Stimulated activated CD4-positive, alpha-beta T cell treated with anti-CD3 and anti-CD28 coated beads, Interleukin-4, amount 100 ng/mL, for 4 hours (primary cell): ENCODE results near the gene SLC25A29.
"Not testable (repeated sequence)": the region's sequence is repeated elsewhere in the genome, so short reads cannot be mapped to it uniquely, and the experiment has no call there.

ENCODE experiments used
- DNase-seq, 2 experiments: peaks; one replicate each; pipeline ENCODE4 v3.0.0-alpha.2; 2020

SLC25A29 gene

DNA sequence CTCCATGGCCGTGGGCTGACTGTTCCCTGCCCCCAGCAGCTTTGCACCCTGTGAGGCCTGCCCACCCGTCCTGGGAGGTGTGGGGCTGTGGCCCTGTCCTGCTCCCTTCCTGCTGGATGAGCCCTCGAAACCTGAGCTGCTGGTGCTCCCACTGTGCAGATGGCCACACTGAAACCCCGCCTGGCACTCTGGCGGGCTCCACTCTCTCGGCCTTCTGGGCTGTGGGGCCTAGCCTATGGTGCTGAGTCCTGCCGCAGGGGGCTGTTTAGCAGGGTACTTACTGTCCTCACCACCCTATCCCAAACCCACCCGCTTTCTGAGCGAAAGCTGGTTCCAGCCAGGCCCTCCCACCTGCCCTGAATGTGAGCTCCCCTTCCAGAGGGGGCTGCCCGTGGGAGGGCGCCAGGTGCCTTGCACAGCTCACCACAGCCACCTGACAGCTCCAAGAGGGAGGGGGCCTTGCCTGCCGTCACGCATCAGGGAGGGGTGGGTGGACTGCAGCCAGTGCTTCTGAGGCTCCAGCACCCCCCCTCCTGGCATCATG, 24.2 kb upstream of the SLC25A29 start:
- no peak for DNase-seq

DNA sequence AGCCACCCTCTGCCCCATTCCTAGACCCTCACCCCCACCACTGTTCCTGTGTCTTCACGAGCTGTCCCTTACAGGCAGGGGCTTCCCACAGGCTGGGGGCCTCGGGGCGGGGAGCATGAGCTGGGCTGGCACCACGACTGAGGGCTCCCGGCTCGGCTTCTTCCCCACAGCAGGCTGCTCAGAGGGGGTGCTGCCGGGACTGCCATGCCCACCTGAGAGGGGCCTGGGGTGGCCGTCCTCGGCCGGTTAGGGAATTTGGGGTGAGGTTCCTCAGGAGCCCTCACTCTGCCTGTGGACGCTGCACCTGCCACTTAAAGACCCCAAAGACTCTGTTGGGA, 23.7 kb upstream of the SLC25A29 start:
- DNase-seq, result no peak

DNA sequence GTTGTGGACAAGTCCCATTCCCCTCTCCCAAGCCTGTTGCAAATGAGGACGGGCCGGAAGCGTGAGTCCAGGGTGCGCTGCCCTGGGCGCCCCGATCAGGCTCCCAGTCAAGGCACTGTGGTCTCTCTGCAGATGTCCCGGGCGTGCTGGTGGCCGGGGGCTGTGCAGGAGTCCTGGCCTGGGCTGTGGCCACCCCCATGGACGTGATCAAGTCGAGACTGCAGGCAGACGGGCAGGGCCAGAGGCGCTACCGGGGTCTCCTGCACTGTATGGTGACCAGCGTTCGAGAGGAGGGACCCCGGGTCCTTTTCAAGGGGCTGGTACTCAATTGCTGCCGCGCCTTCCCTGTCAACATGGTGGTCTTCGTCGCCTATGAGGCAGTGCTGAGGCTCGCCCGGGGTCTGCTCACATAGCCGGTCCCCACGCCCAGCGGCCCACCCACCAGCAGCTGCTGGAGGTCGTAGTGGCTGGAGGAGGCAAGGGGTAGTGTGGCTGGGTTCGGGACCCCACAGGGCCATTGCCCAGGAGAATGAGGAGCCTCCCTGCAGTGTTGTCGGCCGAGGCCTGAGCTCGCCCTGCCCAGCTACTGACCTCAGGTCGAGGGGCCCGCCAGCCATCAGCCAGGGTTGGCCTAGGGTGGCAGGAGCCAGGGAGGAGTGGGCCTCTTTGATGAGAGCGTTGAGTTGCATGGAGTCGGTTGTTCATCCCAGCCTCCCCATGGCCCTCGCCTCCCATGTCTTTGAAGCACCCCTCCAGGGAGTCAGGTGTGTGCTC, 23.2 kb upstream of the SLC25A29 start:
- DNase-seq, result no peak

DNA sequence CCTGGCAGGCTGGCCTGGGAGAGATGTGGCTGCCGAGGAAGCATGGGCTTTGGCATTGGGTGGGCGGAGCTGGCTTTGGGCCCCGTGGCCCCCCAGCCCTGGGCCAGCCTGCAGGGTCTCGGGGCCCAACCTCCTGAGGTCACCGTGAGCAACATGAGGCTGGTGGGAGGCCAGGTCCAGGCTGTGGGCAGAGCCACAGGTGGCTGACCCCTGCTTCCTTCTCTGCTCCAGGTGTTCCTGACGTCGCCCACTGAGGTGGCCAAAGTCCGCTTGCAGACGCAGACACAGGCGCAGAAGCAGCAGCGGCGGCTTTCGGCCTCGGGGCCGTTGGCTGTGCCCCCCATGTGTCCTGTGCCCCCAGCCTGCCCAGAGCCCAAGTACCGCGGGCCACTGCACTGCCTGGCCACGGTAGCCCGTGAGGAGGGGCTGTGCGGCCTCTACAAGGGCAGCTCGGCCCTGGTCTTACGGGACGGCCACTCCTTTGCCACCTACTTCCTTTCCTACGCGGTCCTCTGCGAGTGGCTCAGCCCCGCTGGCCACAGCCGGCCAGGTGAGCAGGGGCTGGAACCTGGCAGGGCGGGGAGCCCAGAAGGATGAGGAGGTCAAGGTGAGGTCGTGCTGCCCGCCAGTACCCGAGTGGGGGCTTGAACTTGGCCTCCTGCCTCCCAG, 22.4 kb upstream of the SLC25A29 start:
- no peak for DNase-seq

DNA sequence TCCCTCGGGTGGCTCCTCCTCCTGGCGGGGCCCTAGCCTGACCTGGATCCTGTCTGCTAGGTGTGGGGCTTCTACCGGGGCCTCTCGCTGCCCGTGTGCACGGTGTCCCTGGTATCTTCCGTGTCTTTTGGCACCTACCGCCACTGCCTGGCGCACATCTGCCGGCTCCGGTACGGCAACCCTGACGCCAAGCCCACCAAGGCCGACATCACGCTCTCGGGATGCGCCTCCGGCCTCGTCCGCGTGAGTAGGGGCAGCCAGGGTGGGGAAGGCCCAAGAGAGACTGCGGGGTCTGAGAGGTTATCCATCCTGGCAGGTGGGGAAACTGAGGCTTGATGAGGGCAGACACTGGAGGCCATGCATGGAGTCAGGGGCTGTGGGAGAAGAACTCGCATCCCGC, 20.9 kb upstream of the SLC25A29 start:
- DNase-seq, result no peak

DNA sequence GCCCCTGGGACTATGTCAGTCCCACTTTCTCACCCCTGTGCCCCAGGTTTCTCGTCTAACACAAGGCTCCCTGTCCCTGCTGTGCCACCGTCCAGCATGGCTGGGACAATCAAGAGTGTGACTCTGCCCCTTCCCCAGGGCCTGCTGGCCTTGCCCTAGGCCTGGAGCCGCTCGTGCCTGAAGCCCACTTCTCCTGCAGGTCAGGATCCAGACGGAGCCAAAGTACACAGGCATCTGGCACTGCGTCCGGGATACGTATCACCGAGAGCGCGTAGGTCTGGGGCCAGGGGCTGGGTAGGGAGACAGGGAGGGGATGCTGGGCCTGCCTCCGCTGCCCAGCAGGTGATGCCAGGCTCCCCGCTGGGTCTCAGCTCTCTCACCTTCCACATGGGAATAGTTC, 19.7 kb upstream of the SLC25A29 start:
- DNase-seq, result no peak

DNA sequence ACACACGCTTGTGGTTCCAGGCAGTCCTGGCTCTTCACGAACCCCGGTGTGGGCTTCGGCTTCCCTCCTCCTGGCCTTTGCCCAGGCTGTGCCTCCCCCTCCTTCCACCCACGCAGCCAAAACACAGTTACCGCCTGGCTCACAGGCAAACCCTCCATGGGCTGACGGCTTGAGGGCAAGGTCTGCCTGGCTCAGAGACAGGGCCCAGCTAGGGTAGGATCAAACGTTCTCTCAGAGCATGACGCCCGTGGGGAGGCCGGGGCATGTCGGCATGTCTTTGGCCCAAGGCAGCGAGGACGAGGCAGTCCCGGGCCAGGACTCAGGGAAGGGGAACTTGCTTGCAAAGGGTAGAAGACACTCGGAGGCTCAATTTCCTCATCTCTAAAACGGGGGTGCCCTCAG, 19.0 kb upstream of the SLC25A29 start:
- DNase-seq, result no peak

DNA sequence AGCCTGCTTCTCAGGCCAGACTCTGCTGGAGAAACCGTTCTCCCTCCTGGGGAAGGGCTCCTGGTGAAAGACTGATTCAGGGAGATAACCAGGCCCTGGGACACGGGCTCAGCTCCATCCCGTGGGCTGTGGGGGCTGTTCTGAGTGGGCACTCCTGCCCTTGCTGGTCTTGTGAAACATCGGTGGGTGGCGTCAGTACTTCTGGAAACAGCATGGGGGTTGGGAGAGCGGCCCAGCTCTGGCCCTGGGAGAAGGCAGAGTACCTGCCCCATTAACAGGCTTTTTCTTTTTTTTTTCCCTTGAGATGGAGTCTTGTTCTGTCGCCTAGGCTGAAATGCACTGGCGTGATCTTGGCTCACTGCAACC, 17.7 kb upstream of the SLC25A29 start:
- no peak for DNase-seq

DNA sequence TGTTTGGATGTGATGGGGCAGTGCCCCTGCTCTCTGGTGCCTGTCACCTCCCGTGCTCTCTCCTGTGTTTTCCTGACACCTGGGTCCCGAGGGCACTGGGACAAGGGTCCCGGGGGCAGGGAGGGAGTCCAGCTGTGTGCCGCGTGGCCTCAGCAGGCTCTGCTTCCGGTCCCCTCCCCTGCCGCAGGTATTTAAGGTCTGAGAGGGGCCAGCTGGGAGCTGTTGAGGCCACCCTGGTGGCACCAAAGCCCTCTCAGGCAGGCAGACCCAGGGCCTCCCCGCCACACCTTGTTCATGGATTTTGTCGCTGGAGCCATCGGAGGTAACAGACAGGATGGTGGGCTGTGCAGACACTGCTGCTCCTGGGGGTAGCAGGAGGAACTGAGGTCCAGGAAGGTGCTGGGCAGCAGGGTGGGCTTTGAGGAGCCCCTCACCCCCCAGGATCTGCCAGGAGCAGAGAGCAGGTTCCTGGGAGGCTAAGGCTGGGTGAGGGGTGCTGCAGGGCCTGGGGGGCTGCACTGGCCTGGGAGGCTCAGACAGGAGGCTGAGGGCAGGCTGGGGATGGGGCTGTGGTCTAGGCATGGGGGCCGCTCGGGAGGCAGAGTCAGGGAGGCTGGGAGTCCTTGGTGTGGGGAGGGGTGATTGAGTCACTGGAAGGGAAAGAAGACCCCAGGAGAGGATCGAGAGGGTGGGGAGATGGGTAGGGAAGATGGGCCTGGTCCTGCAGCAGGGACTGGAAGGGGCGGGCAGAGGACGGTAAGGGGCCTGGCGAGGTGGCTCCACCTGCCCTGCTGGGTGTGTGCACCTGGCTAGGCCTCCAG, 17.1 kb upstream of the SLC25A29 start, which contains the start of gene SLC25A47:
Gene SLC25A47 (plus strand): TSS at position 219 of the 821 bp plus-strand sequence. CDS start 76 bp downstream, at position 295.
- DNase-seq, result no peak

DNA sequence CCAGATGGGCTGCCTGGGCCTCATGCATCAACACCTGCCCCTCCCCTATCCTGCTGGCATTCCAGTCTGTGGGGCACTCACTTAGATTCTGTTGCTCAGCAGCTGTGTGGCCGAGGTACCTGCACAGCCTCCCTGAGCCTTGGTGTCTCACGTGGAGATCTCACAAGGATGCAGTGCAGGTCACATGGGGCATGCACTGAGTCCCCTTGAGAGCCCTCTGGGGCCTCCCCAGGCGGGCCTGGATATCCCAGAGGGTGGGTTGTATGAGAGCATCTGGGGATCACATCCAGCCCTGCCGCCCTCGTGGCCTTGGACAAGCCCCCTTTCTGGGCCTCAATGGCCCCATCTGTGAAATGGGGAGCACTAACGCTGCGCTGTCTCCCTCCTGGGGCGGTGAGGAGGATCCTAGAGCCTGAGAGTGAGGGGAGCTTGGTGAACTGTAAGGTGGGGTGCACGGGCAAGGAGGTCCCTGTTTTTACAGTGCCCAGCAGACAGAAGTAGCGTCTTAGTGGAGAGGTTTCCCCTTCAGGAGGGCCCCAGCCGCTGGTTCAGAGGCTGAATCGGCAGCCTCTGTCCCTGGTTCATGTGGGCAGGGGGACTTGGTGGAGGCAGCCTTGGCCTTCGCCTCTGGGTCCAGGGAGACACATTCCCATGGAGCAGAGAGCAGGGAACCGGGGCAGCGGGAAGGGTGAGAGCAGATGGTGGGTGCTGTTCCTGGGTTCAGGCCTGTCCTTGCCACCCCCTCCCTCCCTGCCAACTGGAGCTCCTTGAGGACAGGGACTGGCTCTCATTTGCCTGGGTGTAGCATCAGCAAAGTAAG, 16.1 kb upstream of the SLC25A29 start:
- DNase-seq, result no peak

DNA sequence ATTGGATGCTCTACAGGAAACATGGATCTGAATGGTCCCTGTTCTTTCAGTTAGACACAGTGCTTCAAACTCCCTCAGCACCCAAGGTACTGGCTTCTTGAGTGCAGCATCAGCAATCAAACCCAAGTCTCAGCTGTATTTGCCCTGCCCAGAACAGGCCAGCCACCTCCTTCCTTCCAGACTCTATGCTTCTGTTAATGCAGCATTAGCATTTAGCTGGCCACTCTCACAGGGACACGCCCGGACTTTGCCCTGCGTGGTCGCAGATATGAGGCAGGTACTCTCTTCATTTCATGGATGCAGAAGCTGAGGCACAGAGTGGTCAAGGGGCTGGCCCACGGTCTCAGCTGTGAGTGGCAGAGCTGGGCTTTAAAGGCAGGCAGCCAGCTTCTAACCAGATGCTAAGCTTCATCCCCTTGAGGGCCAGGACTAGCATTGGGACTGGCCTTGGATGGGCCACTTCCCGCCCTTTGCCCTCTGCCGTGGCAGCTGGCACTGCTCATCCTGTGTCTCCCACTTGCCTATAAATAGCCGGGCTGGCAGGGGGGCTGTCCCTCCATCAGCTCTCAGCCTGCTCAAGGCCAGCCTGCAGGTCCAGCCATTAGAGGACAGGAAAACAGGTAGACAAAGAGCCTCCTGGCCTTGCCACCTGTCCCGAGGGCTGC, 15.4 kb upstream of the SLC25A29 start:
- no peak for DNase-seq

DNA sequence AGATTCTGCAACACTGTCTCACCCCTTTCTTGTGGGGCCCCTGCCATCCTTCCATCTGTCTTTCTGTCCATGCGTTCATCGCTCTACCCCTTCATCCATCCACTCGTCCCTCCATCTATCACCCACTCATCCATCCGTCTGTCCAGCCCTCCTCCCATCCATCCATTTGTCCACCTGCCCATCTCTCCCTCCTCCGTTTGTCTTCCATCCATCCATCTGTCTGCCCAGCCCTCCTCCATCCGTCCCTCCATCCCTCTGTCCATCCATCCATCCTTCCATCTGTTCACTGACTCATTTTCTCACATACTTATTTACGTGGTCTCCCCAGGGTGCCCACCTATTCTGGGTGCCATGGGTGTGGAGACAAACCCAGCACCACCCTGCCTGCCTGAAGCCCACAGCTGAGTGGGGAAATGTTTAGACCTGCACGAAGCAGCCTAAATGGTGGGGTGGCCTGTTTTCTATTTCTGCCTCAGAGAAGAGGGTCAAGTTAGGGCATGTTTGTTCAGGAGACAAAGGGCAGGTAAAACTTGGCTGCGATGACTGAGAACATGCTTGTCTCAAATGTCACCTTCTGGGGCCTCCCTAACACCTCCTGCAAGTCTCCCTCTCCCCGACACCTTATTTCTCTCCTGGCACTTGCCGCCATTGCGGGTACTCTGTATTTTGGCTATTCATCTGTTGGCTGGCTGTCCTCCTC, 14.1 kb upstream of the SLC25A29 start:
- DNase-seq, result no peak

DNA sequence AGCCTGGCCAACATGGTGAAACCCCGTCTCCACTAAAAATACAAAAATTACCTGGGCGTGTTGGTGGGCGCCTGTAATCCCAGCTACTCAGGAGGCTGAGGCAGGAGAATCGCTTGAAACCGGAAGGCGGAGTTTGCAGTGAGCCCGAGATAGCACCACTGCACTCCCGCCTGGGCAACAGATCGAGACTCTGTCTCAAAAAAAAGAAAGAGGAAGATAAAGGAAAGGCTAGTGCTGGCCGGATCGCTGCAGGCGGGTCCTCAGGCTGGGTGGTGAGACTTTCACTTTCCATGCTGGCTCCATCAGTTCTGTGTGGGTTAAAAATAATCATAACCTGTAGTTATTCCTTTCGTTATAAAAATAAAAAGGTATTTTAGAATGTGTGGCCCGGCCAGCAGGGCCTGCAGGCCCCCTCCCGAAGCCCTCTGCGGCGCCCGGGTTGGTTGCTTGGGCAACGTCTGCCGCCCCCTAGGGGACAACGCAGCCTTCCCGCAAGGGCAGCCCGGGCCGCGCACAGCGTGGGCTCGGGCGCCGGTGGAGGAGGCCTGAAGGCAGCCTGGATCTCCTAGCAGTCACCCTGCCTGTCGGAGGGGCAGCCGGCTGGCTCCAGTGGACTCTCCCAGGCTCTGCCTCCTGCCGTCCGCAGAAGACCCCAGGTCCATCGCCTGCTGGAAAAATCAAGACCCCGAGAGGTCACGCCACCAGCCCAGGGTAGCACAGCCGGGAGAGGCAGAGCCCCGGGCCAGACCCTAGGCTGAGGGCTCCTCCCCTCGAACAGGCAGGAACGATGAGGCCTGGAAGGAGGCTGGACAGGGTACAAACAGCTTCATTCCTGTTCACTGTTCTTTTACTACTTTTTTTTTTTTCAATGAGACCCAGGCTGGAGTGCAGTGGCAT, 11.9 kb upstream of the SLC25A29 start:
- peak; percentile 59 to 66 for DNase-seq

DNA sequence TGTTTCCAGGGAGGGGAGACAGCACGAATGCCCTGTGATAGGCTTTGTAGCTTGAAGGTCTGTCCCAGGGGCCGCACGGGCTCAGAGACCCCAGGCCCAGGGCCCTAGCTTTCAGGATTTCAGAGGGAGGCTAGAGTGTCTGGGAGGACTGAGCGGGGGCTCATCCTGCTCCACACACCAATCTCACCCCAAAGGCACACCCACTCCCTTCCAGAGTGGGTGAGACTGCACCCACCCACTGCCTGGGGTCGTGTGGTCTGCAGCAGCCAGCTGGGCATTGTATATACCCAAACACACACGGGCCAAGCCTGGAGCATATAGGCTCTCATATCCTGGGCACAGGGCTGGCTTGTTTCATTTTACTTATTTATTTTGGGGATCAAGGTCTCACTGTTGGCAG, 11.1 kb upstream of the SLC25A29 start:
- DNase-seq, result no peak

DNA sequence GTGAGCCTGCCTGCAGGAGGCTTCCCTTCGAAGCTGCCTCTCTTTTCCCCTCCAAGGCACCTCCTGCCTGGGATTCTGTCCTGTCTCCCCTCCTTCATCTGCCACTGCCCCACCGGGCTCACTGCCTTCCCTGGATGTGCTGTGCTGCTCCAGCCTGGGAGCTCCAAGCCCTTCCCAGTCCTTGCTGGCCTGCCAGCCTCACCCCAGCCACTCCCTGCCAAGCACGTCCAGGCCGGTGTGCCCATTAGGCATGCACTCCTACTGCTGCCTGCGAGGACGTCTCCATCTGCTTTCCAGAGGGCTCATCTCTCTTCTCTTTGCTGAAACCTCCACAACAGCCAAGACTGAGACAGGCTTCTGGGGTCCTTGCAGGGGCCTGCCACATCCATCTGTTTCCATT, 8.5 kb upstream of the SLC25A29 start:
- DNase-seq, result no peak

DNA sequence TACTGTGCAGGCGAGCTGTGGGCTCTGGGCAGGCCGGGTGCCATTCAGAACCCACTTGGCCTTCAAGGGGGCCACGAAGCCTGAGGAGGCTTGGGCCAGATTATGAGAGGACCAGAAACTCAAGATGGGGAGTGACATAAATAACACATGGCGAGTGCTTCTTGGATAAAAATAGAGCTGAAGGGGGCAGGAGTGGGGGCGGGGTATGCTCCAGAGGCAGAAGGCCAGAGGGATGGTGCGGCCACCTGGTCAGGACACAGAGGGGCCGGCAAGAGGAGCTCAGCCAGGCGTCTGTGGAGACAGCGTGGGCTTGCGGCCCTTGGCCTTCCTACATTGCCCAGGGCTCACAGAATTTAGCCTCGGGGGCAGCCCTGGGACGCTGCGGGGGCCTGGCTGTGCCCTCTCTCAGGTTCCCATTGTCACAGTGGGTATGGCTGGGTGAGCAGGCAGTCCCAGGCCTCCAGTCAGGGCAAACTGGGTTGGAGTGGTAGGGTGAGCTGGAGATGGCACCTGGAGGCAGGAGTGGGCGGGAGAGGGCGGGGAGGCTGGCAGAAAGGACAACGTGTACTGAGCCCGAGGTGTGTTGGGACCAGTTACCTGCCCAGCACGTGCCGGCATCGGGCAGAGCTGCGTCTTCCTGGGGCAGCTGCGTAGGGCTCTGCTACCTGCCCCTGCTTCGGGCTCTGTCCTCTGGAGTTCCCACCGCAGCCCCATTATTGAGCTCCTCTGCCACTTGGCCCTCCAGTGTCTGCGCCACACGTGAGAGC, 7.4 kb upstream of the SLC25A29 start:
- no peak for DNase-seq

DNA sequence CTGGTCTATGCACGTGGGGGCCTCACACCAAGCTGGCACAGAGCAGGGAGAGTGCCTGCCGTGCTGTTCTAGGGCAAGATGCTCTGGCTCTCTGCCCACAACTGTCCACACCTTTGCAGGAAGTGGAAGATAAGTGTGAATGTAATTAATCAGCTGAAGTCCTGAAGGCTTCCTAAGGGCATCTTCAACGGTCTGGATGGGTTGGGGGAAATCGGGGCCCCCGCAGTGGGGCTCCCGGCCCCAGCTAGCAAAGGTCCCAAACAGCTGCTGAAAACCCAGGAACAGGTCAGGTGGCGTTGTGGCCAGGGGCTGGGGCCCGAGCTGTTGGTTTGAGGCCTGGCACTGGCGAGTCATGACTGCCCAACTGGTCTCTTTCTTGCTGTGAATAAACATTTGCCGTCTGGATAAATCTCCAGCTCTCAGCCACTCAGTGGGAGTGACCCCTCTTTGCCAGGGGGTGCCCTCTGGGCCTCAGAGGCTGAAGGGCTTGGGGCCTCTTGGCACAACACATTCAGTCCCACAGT, 6.7 kb upstream of the SLC25A29 start:
- DNase-seq, result no peak

DNA sequence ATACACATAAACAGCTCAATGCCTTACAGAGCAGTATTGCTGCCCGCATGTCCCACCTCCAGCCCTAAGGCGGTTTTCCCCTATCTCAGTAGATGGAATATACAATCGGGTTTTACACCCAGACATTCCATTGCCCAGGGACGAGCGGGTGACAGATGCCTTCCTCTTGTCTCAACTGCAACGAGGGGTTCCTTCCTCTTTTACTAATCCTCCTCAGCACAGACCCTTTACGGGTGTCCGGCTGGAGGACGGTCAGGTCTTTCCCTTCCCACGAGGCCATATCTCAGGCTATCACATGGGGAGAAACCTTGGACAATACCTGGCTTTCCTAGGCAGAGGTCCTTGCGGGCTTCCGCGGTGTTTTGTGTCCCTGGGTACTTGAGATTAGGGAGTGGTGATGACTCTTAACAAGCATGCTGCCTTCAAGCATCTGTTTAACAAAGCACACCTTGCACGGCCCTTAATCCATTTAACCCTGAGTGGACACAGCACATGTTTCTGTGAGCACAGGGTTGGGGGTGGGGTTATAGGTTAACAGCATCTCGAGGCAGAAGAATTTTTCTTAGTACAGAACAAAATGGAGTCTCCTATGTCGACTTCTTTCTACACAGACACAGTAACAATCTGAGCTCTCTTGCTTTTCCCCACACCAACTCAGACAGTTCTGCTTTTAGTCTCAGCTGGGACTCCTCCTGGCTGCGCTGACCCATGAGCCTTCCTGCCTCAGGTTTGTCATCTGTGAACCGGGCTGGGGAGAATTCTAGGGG, 6.0 kb upstream of the SLC25A29 start:
- not testable (repeated sequence) for DNase-seq
